HG03025 (cell line): ENCODE measurements around the gene OSBPL10.
"Not testable (repeated sequence)": the region's sequence is repeated elsewhere in the genome, so short reads cannot be mapped to it uniquely, and the experiment has no call there.

Source experiments
- ATAC-seq: cut with Tn5 transposase; IDR thresholded peaks from one replicate; pipeline ENCODE4 v1.9.1; 2021; ENCODE audit warnings: mild to moderate bottlenecking, moderate library complexity; ENCODE audit not compliant: unreplicated experiment, low FRiP score

OSBPL10 gene

DNA sequence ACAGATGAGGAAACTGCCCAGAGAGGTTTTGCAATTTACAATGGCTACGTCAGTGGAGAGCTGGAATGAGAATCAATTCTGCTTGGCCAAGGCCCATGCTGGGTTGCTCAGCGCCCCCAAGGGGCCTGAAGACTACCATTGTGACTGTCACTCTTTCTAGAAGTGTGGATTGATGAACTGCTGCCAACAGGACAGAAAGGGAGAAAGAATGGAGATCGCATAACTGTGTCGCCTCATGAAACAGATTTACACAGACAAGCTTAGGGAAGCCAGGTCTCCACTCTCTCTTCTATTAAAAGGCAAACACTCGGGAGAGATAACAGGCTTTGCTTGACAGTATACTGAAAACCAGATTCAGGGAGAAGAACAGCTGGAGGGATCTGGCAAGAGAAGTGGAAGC lies 288.3 kb downstream of the OSBPL10 start:
- no peak for ATAC-seq

DNA sequence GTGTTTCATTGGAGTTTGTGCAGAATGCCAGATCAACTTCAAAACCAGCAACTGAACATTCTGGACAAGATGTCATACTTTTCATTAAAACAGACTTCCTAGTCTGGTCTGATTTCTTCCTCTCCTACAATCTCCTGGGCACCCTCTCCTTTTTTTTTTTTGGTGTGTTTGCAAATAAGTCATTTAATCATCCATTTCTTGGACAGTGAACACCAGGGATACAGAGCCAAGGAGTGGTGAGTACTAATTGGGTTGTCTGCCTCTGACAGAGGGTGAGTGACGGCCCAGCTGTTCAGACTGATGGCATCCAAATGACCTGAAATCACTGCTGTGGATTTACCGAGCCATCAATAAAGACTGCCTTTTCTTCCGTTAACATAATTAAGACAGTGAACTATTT lies 290.3 kb downstream of the OSBPL10 start:
- no peak for ATAC-seq

DNA sequence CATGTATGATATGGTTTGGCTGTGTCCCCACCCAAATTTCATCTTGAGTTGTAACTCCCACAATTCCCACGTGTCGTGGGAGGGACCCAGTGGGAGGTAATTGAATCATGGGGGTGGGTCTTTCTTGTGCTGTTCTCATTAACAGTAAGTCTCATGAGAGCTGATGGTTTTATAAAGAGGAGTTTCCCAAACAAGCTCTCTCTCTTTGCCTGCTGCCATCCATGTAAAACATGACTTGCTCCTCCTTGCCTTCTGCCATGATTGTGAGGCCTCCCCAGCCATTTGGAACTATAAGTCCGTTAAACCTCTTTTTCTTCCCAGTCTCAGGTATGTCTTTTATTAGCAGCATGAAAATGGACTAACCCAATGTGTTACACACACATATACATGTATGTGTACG lies 291.5 kb downstream of the OSBPL10 start:
- ATAC-seq, result not testable (repeated sequence)

DNA sequence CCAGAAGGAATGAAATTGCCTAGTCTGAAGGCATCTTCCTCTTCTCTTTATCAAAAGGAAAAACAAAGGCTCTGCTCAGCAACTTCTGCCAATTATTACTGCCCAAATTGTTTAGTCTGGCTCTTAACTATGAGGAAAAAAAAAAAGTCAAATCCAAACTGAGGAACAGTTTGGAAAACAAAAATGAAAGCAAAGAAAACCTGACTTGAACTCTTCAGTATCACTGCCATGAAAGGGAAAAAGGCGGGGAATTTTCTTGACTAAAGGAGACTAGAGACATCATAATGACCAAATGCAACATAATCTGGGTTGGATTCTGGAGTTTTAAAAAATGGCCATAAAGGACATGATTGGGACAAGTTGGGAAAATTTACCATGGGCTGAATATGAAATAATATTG lies 292.1 kb downstream of the OSBPL10 start:
- no peak for ATAC-seq

DNA sequence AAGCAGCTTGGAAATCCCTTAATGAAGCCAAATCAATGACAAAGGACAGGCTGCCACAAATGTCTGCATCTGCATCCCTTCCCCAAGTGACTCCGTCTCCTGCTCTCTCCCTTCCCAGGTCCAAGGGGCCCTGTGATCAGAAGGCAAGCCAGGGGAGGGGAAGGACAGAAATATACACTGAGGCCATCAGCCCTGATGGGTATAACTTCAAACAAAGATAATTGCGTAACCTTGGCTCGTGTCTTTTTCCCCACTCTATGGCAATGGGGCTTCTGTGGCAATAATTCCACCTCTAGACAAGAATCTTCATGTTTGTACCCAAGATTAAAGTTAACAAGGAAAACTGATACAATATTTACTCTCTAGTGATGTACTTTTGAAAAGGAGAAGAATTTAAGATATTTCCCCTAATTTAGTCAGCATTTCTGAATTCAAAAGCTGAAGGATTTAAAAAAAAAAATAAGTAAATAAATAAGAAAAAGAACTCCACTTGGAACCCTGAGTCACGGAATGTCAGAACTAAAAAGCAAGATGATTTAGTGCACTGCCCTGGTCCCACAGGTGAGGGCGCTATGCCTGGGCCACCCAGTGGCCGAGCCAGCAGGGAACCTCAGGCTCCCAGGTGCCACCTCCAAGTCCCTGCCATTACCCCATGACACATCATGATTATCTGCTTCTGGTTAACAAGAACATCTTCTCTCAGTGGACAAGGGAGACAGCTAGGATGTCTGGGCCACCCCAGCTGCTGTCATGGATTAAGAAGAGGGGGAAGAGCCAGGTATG lies 293.9 kb downstream of the OSBPL10 start:
- no peak for ATAC-seq

DNA sequence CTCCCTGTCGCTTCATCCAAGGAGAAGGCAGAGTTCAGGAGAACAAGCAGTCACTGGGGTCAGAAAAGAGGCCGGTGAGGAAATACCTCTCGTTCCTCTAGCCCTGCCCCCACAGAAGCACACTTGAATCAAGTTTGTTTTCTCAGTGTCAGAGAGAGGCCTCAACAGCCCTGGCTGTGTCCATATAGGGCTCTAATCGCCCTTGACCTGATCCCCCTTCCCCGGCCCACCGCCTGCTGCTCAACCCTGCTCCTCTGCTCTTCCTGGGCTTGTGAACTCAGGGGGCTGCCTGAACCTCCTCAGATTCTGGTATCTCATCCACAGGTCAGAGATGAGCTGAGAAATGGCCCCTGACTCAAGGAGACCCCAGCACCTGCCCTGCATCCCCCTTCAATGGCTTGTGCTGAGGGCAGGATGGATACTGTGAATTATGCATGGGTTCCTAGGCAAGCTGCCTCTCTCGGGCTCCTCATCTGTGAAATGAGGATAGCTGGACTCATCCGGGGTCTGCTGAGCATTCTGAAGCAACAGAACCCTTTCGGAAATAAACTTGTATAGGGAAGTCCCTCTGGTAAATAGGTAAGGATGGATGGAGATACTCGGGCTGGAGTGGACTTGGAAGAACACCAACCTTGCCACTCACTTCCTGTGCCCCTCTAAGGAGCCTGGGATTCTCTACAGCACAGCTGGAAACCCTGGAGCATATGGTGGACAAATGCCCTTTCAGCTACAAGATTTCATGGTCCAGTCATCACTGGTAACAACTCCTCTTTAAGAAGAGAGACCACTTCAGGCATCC lies 300.8 kb downstream of the OSBPL10 start:
- ATAC-seq, result no peak

DNA sequence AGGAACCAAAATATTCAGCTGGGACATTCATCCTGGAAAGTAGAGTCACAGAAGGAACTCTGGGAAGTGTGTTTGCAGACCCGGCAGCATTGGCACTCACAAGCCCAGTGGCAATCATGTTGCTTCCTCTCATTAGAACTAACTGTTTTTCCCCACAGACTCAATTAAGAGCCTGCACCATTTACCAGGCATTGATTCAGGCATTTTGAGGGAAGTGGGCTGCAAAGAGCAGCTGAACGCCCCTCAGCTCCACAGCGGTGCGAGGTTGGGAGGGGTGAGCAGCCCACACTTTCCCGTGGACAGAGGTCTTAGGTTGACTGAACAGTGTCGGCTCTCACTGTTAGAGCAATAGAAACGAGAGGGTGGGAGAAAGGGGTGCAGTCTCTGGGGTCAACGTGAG lies 304.5 kb downstream of the OSBPL10 start:
- no peak for ATAC-seq

DNA sequence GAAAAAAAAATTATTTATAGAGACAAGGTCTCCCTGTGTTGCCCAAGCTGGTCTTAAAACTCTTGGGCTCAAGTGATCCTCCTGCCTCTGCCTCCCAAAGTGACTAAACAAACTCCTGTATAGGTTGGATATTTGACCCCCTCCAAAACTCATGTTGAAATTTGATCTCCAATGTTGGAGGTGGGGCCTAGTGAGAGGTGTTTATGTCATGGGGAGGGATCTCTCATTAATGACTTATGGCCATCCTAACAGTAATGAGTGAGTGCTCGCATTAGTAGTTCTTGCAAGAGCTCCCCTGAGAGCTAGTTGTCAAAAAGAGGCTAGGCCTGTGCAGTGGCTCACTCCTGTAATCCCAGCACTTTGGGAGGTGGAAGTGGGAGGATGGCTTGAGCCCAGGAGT lies 307.1 kb downstream of the OSBPL10 start:
- no peak for ATAC-seq

DNA sequence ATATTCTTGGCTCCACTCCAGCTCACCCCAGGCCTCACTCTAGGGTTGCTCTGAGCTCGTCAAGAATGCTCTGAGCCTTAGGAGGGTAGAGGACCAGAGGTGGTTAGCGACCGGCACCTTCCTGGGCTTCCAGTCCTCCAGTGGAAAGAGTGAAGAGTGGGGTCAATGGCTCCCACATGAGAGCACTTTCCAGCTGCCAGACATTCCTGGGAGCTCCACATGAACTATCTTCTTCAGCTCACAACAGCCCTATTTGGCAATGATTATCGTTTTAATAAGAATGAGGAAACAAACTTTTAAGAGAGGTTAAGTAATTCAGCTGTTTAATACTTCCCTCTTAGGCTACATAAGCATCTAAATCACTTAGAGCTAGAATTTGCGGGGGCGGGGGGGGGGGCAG lies 309.1 kb downstream of the OSBPL10 start:
- no peak for ATAC-seq

DNA sequence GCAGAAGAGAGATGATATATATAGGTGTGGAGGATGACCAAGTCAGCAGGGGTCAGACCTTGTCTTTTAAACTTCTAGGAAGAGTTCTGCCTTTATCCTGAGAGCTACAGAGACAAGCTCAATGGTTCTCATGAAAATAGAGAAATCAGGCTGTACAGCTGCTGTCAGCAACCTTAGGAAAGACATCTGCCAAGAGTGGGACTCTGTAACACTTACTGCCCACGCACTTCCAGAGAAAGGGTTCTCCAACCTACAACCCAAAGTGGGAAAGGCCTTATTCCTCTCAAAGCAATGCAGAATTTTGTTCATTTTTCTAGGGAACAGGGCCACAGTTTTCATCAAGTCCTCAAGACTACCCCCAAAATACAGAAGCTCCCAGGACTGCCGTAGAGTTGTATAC lies 309.6 kb downstream of the OSBPL10 start:
- no peak for ATAC-seq

DNA sequence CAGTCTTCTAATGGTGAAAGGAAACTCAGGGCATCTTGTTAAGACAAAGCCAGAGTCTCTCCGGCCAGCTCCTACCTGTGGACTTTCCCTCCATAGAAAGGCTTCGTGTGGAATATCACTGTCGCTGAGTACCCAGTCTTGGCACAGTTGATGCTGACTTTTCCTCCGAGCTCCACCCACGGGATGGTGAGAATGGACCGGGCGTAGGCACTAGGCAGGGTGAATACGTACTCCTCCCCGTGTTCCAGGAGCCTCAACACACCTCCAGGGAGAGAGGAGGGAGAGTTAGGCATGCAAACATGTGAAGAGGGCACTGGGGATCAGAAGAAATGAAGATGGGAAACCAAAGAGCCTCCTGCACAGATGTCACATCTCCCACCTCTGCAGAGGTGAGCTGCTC lies 310.3 kb downstream of the OSBPL10 start:
- no peak for ATAC-seq

DNA sequence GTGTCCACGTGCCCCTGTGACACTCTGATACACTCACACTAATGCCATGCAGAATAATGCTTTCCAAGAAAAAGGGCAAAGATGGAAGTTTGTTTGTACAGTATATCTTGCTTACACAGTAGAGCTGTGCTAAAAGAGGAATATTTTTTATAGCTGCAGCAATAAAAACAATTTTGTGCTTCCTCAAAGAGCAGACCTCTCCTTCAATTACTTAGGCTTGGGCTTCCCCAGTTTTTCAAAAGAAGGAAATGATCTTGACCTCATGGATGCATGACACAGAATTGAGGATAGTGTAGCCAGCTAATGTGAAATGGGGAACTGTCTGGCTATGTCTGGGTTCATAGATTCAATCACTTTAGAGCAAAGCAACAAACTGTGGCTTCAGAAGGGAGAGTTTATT lies 310.9 kb downstream of the OSBPL10 start:
- ATAC-seq, result no peak

DNA sequence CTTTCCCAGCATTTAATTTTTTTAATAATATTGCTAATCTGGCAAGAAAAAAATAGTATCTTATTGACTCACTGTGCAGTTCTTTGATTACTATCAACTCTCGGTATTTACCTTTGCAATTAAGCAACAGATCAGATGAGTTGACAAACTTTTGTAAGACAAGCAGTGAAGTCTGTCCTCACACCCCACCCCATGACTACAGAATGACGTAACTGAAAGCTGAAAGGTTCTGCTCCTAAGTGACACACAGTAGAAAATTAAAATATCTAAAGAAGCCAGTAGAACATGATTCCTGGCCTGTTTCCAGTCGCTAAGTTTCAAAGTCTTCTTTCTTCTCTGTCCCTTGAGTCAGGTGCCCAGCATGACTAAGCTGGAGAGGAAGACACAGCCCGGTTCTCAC lies 312.8 kb downstream of the OSBPL10 start:
- no peak for ATAC-seq

DNA sequence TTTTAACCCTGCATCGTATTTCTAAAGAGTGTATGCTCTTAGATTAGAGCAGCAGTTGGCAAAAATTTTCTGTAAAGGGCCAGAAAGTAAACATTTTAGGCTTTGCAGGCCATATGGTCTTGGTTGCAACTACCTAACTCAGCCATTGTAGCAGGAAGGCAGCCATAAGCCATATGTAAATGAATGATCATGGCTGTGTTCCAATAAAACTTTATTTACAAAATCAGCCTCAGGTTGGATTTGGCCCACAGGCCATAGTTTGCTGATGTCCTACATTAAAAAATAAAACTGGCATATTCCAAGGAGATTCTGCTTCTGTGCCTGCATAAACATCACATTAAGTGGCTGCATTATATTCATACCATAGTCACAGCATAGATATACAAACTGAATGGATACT lies 313.5 kb downstream of the OSBPL10 start:
- no peak for ATAC-seq

DNA sequence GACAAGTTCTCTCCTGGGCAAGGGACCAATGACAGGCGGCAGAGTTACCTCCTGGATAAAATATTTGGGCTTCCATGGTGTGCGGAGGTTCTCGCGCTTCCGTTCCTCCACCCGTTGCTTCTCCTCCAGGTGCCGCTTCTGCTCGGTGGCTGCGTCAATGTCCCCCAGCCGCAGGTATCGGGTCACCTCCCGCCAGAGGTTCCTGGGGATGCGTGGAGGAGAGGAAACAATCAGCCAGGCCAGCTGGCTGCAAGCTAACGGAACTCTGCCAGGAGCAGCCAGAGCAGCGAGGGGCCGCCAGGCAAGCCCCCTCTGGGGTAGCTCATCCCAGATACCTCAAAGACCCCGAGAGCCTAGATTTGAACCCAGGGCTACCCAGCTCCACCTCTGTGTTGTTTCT lies 317.0 kb downstream of the OSBPL10 start:
- ATAC-seq, result no peak

DNA sequence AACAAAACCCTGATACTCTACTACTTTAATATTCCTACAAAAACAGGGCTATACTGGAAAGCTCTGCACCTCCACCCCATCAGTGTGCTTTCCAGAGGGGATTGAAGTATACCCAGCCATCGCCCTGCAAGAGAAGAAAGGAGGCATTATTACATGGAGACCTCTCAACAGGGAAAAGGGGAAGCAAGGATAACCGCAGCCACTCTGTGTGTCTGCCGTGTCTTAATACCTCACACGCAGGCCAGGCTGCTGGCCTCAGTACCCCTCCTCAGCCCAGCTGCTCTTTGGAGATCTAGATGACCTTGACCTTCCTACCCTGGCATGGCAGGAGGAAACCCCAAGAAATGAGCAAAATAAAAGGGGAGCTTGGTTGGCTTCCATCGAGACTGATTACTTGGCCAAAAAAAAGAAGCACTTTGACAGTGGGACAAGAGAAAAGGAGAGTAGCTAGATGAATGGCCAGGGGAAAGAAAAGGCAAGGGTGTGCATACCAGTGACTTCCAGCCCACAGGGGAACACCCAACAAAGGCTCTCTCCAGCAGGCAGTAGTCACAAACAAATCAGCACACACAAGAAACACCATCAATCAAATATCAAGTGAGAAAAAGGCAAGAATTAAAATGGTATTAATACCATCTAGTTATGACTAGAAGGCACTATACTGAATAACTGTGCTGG lies 318.9 kb downstream of the OSBPL10 start:
- no peak for ATAC-seq

DNA sequence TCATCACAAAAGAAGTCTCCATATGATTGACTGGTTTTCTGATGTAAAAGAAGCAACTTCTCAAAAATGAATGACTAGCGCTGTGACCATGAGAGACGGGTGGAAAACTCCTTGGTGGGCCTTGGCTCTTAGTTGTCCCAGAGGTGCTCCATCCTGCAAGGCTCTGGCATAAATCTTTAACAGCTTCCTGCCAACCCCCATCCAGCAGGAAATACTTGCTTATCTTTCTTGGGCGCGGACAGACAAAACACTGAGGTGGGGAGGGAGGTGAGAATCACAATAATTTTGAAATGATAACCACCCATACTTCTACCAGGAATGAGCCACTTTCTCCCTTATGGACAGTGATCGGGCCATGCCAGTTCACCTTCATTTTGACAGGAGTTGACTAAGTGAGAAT lies 319.8 kb downstream of the OSBPL10 start:
- no peak for ATAC-seq

DNA sequence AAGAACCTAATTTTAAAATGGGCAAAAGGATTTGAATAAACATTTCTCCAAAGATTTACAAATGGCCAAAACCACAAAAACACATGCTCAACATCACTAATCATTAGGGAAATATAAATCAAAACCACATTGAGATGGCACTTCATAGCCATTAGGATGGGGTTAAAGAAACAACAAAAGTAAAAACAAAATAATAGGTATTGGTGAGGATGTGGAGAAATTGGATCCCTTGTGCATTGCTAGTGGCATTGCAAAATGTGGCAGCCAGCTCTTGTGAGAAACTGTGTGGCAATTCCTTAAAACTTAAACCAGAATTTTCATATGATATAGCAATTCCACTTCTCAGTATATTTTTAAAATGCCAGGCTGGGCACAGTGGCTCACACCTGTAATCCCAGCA lies 321.8 kb downstream of the OSBPL10 start:
- ATAC-seq, result no peak

DNA sequence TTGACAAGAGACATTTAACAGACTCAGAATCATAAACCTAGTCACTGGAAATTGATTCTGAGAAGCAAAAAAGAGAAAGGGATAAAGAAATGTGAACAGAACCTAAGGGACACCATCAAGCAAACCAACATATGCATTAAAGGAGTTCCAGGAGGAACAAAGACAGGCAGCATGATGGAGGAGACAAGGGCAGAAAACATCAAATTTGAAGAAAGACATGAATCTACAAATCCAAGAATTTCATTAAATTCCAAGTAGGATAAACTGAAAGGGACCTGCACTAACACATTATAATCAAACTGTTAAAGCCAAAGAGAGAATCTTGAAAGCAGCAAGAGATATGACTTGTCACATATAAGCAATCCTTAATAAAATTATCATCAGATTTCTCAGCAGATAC lies 326.1 kb downstream of the OSBPL10 start:
- no peak for ATAC-seq

DNA sequence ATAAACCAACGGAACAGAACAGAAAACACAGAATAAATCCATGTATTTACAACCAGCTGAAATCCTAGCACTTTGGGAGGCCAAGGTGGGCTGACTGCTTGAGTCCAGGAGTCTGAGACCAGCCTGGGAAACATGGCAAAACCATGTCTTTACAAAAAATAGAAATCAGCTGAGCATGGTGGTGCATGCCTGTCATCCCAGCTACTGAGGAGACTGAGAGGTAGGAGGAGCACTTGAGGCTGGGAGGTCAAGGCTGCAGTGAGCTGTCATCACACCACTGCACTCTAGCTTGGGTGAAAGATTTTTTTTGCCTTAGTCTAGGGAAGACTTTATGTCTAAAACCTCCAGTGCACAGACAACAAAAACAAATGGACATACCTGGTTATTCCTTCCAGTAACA lies 327.6 kb downstream of the OSBPL10 start:
- ATAC-seq, result no peak

DNA sequence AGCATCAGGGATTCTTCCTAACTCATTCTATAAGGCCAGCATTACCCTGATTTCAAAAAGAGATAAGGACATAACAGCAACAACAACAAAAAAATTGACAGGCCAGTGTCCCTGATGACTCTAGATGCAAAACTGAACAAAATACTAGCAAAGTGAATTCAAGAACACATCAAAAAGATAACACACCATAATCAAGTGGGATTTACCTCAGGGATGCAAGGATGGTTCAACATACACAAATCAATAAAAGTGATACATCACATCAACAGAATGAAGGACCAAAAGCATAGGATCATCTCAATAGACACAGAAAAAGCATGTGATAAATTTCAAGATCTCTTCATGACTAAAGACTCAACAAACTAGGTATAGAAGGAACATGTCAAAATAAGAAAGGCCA lies 328.8 kb downstream of the OSBPL10 start:
- ATAC-seq, result no peak
